ENCODE measurements around the gene ASB8. TPM values are rescaled to one million over a fixed set of nuclear protein-coding genes. Genes with fewer than 3 reads are reported as not detected.
A peak's percentile ranks its signal among the peaks of the same experiment; 100 is the strongest.

Gene ASB8
- total RNA-seq, 1 donor from 2014 or later = 21.7 TPM

GRCh38 chr12:48132826-48133225 is 24.5 kb downstream of the ASB8 start:
- no peak overlapping the region for H3K27ac Mint-ChIP-seq (ENCODE audit: unreplicated experiment)
- no peak for TF ChIP-seq CTCF (conservative IDR thresholded peaks at IDR 0.05)
- no peaks in the 10 kb centered on the region for H3K9me3 Mint-ChIP-seq
- H3K4me1 Mint-ChIP-seq = no peaks in the 10 kb centered on the region
- no peak overlapping the region for H3K4me3 Mint-ChIP-seq
- peaks cover 28% of the 10 kb centered on the region for H3K36me3 Mint-ChIP-seq (ENCODE audit: low read depth)
- no peaks in the 10 kb centered on the region for H3K27me3 Mint-ChIP-seq (ENCODE audit: low read depth)
- no peak for DNase-seq (ENCODE audit: low read depth, low spot score)

DNA sequence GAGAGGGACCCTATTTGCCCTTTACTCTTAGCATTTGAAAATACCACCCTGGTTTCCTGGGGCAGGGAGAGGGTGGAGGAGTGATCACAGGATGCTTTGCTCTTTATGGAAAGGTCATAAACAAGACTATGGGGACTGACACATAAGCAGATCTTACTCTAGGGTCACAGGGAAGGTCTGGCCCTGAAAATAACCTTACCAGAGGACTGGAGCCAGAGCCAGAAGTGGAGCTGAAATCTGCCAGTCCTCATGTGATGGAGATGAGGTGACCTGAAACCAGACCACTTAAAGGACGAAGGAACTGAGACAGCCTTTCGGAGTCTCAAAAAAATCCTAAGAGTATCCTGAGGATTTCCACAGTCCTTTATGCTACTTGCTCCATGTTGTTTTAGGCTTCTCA is 25.8 kb downstream of the ASB8 start:
- Mint-ChIP-seq H3K27me3 (ENCODE audit: low read depth) (no peaks in the 10 kb centered on the region), H3K4me3 (no peak overlapping the region), H3K36me3 (ENCODE audit: low read depth) (peaks cover 30% of the 10 kb centered on the region), H3K4me1 (no peaks in the 10 kb centered on the region), H3K27ac (ENCODE audit: unreplicated experiment) (no peak overlapping the region), H3K9me3 (no peaks in the 10 kb centered on the region)
- DNase-seq (ENCODE audit: low read depth, low spot score) = no peak
- TF ChIP-seq CTCF (conservative IDR thresholded peaks at IDR 0.05) = no peak

DNA sequence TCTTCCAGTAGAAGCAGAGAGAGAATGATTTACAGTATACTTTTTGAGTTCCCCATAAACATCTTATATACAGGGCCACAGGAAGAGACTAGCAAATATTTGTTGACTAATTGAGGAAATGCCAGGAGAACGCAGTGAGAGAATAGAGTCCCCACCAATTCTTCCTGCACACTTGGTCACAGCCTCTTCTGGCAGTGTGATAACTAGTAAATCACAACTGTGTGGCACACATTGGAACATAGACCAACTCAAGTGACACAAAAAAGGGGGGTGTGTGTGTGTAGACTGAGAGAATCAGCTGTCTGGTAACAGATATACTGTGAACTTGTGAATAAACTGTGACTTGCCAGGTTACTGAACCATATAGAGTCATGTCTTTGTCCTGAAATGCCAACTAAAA is 27.9 kb downstream of the ASB8 start:
- Mint-ChIP-seq H3K36me3 (ENCODE audit: low read depth) (peaks cover 32% of the 10 kb centered on the region), H3K27ac (ENCODE audit: unreplicated experiment) (no peak overlapping the region), H3K4me3 (no peak overlapping the region), H3K27me3 (ENCODE audit: low read depth) (no peaks in the 10 kb centered on the region), H3K9me3 (no peaks in the 10 kb centered on the region), H3K4me1 (peaks cover under 1% of the 10 kb centered on the region)
- no peak for TF ChIP-seq CTCF (conservative IDR thresholded peaks at IDR 0.05)
- no peak for DNase-seq (ENCODE audit: low read depth, low spot score)

DNA sequence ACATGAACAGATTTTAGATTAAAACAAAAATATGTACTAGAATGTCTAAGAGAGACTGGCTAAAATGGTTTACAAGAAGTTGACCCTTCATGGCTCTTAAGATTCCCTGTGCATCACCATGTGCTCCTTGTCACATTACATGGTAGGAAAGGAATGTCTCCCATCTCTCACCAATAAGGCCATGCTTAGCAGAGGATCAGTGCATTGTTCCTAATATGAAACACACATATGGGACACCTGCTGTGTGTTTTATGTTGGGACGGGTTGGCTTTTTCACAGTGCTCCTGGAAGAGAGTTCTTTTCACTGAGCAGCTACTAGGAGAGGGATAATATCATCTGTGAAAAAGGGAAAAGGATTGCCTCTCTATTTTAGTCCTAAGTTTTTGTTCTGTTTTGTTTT is 28.5 kb downstream of the ASB8 start:
- no peak overlapping the region for H3K27ac Mint-ChIP-seq (ENCODE audit: unreplicated experiment)
- no peaks in the 10 kb centered on the region for H3K9me3 Mint-ChIP-seq
- H3K27me3 Mint-ChIP-seq (ENCODE audit: low read depth) = no peaks in the 10 kb centered on the region
- H3K4me3 Mint-ChIP-seq = no peak overlapping the region
- peaks cover 30% of the 10 kb centered on the region for H3K36me3 Mint-ChIP-seq (ENCODE audit: low read depth)
- TF ChIP-seq CTCF (conservative IDR thresholded peaks at IDR 0.05) = no peak
- H3K4me1 Mint-ChIP-seq = peaks cover 4% of the 10 kb centered on the region
- no peak for DNase-seq (ENCODE audit: low read depth, low spot score)

- H3K27ac Mint-ChIP-seq (ENCODE audit: unreplicated experiment) = peak overlapping the region; percentile 74
- H3K4me1 Mint-ChIP-seq = peaks cover 16% of the 10 kb centered on the region
- H3K4me3 Mint-ChIP-seq = no peak overlapping the region
- H3K9me3 Mint-ChIP-seq = no peaks in the 10 kb centered on the region
- no peak for TF ChIP-seq CTCF (conservative IDR thresholded peaks at IDR 0.05)
- no peaks in the 10 kb centered on the region for H3K27me3 Mint-ChIP-seq (ENCODE audit: low read depth)
- DNase-seq (ENCODE audit: low read depth, low spot score) = no peak
- H3K36me3 Mint-ChIP-seq (ENCODE audit: low read depth) = peaks cover 26% of the 10 kb centered on the region
Measured at GRCh38 chr12:48126953-48127630, 30.2 kb downstream of the ASB8 start.
